Colonic mucosa (tissue), 4 donors: ENCODE measurements around the gene FOXO6. TPM values are rescaled to one million over a fixed set of nuclear protein-coding genes. Genes with fewer than 3 reads are reported as not detected.

Experiments
- DNase-seq: peaks from one replicate; pipeline ENCODE4 v3.0.0-alpha.2; 2020
- H3K27ac ChIP-seq: fragments of 200-600 bp; one replicate; pipeline ENCODE4 v1.8.0; 2021
- H3K27me3 ChIP-seq: fragments of 200-600 bp; one replicate; pipeline ENCODE4 v1.8.0; 2021
- H3K36me3 ChIP-seq: fragments of 200-600 bp; one replicate; pipeline ENCODE4 v1.8.0; 2021
- H3K4me1 ChIP-seq: fragments of 200-600 bp; one replicate; pipeline ENCODE4 v1.8.0; 2021; ENCODE audit warnings: mild to moderate bottlenecking
- H3K4me3 ChIP-seq: fragments of 200-600 bp; one replicate; pipeline ENCODE4 v1.8.0; 2021
- H3K9ac ChIP-seq, 2 donors: one replicate each; pipeline ENCODE4 v1.7.0; 2013; ENCODE audit warnings: control low read depth in 2 of 2, low read depth in 2 of 2, low read length in 2 of 2
- H3K9me3 ChIP-seq: fragments of 200-600 bp; one replicate; pipeline ENCODE4 v1.8.0; 2021
- CTCF ChIP-seq: fragments of 200-600 bp; IDR thresholded peaks from one replicate; pipeline ENCODE4 v1.8.0; 2022; ENCODE audit warnings: antibody characterized with exemption, mild to moderate bottlenecking
- intact Hi-C: fragments of 100-400 bp; cut with DNase I; formaldehyde crosslinking; loops from one replicate; pipeline ENCODE4 v1.14.1; 2022
- total RNA-seq, 2 donors: library from RNA; stranded (reverse); fragmentation: NEBNext Ultra II Directional in 1 of 2; extraction: Animal tissue kit (Norgen Biotek cat#: 25700) in 1 of 2; gene quantifications; one replicate each; pipeline ENCODE4 v1.2.1, GENCODE V29; 2021
- donor health status: healthy.
- donor health status: DM: no; HTN: no; CAD: no.
- donor health status: DM: no; HTN: no; CAD: no.

Gene FOXO6
- total RNA-seq, 2 donors from 2014 or later = 0.56 to 0.59 TPM

DNA sequence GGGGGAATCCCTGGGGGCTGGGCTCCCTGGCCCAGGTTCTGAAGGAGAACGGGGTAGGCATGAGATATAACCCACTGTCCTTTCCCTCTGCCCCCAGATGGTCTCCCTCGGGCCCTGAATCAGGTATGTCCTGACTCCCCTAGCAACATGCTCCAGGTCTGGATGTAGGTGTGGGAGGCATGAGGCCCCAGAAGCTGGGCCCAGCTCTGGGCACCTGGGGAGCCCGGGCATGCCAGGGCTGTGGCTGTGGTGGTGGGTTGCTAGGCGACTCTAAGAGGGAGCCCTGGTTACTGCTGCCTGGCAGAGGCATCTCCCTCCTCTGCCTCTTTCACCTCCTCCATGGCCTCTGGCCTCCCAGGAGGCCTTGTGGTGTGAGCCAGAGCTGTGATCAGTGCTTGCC lies 16.2 kb downstream of the FOXO6 start:
- no peak for TF ChIP-seq CTCF
- intact Hi-C loops = no loop called here
- H3K27ac ChIP-seq = no peak overlapping the region
- peaks cover 3% of the 10 kb centered on the region for H3K27me3 ChIP-seq
- no peaks in the 10 kb centered on the region for H3K36me3 ChIP-seq
- H3K9me3 ChIP-seq = no peaks in the 10 kb centered on the region
- H3K4me1 ChIP-seq = no peaks in the 10 kb centered on the region
- H3K4me3 ChIP-seq = no peak overlapping the region
- no peak for DNase-seq
- no peak overlapping the region for H3K9ac ChIP-seq

- no peak for DNase-seq
- TF ChIP-seq CTCF = no peak
- Histone ChIP-seq H3K9ac (no peak overlapping the region), H3K4me3 (no peak overlapping the region), H3K27ac (no peak overlapping the region), H3K27me3 (peaks cover 10% of the 10 kb centered on the region), H3K9me3 (no peaks in the 10 kb centered on the region), H3K4me1 (no peaks in the 10 kb centered on the region), H3K36me3 (no peaks in the 10 kb centered on the region)
- intact Hi-C loops = no loop called here
These were observed 17.0 kb downstream of the FOXO6 start for GRCh38 chr1:41378222-41378621.

GRCh38 chr1:41378999-41379737 lies 17.9 kb downstream of the FOXO6 start:
- intact Hi-C loops = no loop called here
- H3K4me3 ChIP-seq = no peak overlapping the region
- no peak for DNase-seq
- no peak for TF ChIP-seq CTCF
- no peak overlapping the region for H3K27ac ChIP-seq
- peaks cover 14% of the 10 kb centered on the region for H3K27me3 ChIP-seq
- H3K9ac ChIP-seq = no peak overlapping the region
- H3K4me1 ChIP-seq = no peaks in the 10 kb centered on the region
- H3K9me3 ChIP-seq = no peaks in the 10 kb centered on the region
- no peaks in the 10 kb centered on the region for H3K36me3 ChIP-seq

DNA sequence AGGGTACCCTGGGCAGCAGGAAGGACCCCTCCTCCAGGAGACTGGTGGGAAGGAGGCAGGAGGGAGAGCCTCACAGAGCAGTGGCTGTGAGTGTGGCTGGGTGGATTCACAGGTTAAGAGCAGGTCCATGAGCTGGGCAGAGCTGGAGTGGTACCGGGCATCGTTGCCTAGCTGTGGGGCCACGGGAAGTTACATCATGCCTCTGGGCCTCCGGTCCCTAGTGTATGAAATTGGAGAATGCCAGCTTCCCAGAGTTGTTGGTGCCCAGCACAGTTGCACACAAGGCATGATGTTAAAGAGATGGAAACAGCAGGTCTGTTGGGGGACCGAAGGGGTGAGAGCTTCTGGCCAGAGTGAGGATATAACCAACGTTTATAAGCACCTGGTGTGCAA lies 18.5 kb downstream of the FOXO6 start:
- intact Hi-C loops = no loop called here
- no peaks in the 10 kb centered on the region for H3K9me3 ChIP-seq
- no peaks in the 10 kb centered on the region for H3K4me1 ChIP-seq
- no peaks in the 10 kb centered on the region for H3K36me3 ChIP-seq
- no peak for DNase-seq
- no peak overlapping the region for H3K27ac ChIP-seq
- peaks cover 19% of the 10 kb centered on the region for H3K27me3 ChIP-seq
- no peak overlapping the region for H3K4me3 ChIP-seq
- no peak for TF ChIP-seq CTCF
- no peak overlapping the region for H3K9ac ChIP-seq

- peak overlapping the region in 1 of 2 donors; percentile 60 for H3K9ac ChIP-seq
- H3K4me1 ChIP-seq = no peaks in the 10 kb centered on the region
- no peaks in the 10 kb centered on the region for H3K9me3 ChIP-seq
- no peaks in the 10 kb centered on the region for H3K36me3 ChIP-seq
- no peak overlapping the region for H3K4me3 ChIP-seq
- TF ChIP-seq CTCF = no peak
- intact Hi-C loops = no loop called here
- H3K27ac ChIP-seq = no peak overlapping the region
- H3K27me3 ChIP-seq = peaks cover 20% of the 10 kb centered on the region
- DNase-seq = no peak
These were observed 19.0 kb downstream of the FOXO6 start for GRCh38 chr1:41380195-41380594.
